GM12891 (cell line): ENCODE data around the gene BMPR2.

Experiments used
- PAX5 ChIP-seq: IDR thresholded peaks from 2 replicates; pipeline ENCODE4 v1.6.1; 2011; ENCODE audit warnings: low read length, moderate library complexity, mild to moderate bottlenecking; ENCODE audit not compliant: insufficient read depth, severe bottlenecking
- POLR2A ChIP-seq: IDR thresholded peaks from 2 replicates; pipeline ENCODE4 v1.6.1; 2011; ENCODE audit warnings: low read depth, low read length, control low read depth
- TAF1 ChIP-seq: IDR thresholded peaks from 2 replicates; pipeline ENCODE4 v1.6.1; 2011; ENCODE audit warnings: low read depth, low read length, control low read depth

GRCh38 chr2:202376460-202377206 lies 506 bp downstream of the BMPR2 start:
- TF ChIP-seq TAF1 (no peak), PAX5 (no peak), POLR2A (no peak)
